NB4 (cell line): Measurements from ENCODE around the gene MBTD1.
"Not testable (repeated sequence)": the region's sequence is repeated elsewhere in the genome, so short reads cannot be mapped to it uniquely, and the experiment has no call there.

Source experiments
- CTCF ChIP-seq: IDR thresholded peaks from one replicate; pipeline ENCODE4 v1.5.1; 2012; ENCODE audit warnings: low read depth, low read length
- POLR2A ChIP-seq: IDR thresholded peaks from 2 replicates; pipeline ENCODE4 v1.6.1; 2011; ENCODE audit warnings: mild to moderate bottlenecking; ENCODE audit not compliant: insufficient read length; ENCODE audit errors: extremely low read depth

GRCh38 chr17:51225523-51225922, 34.3 kb downstream of the MBTD1 start:
- not testable (repeated sequence) for TF ChIP-seq CTCF, POLR2A
